SU-DHL-6 (cell line): ENCODE data around the gene CCDC40.
A peak's percentile ranks its signal among the peaks of the same experiment; 100 is the strongest.

Experiments
- CTCF ChIP-seq: fragments of 200-600 bp; sonication (generic); IDR thresholded peaks from one replicate; pipeline ENCODE4 v1.5.1; 2017; ENCODE audit warnings: antibody characterized with exemption, mild to moderate bottlenecking, low read length, moderate library complexity; ENCODE audit not compliant: insufficient read depth, poor library complexity, severe bottlenecking
- EZH2phosphoT487 ChIP-seq: fragments of 200-600 bp; sonication (generic), shearing (Covaris generic); conservative IDR thresholded peaks from 2 replicates; pipeline ENCODE4 v1.6.1; 2018; ENCODE audit warnings: mild to moderate bottlenecking, antibody characterized with exemption, low read length, moderate library complexity, mixed read lengths

- TF ChIP-seq CTCF: peak; percentile 78
- TF ChIP-seq EZH2phosphoT487: no peak
Measured at GRCh38 chr17:80008383-80008840, 28.0 kb upstream of the CCDC40 start.
